Parathyroid adenoma (tissue), 2 donors: ENCODE results near the gene ICE1.

Source experiments
- H2AFZ ChIP-seq: fragments of 300-600 bp; sonication (generic); one replicate; pipeline ENCODE4 v1.7.0; 2017; ENCODE audit warnings: antibody characterized with exemption, mild to moderate bottlenecking
- H3K27ac ChIP-seq: fragments of 300-600 bp; sonication (generic); one replicate; pipeline ENCODE4 v1.7.0; 2017
- H3K27me3 ChIP-seq: fragments of 300-600 bp; sonication (generic); one replicate; pipeline ENCODE4 v1.7.0; 2017; ENCODE audit warnings: low read length; ENCODE audit not compliant: control insufficient read depth, insufficient read depth
- H3K36me3 ChIP-seq: fragments of 300-600 bp; sonication (generic); one replicate; pipeline ENCODE4 v1.7.0; 2017; ENCODE audit warnings: low read length; ENCODE audit not compliant: control insufficient read depth, insufficient read depth
- H3K4me1 ChIP-seq: fragments of 300-600 bp; sonication (generic); one replicate; pipeline ENCODE4 v1.7.0; 2017; ENCODE audit warnings: control low read depth
- H3K4me2 ChIP-seq: fragments of 300-600 bp; sonication (generic); one replicate; pipeline ENCODE4 v1.7.0; 2017; ENCODE audit warnings: low read length
- H3K4me3 ChIP-seq: fragments of 300-600 bp; sonication (generic); one replicate; pipeline ENCODE4 v1.7.0; 2017; ENCODE audit warnings: low read depth, low read length
- H3K79me2 ChIP-seq: fragments of 300-600 bp; sonication (generic); one replicate; pipeline ENCODE4 v1.7.0; 2017; ENCODE audit warnings: control low read depth
- H3K9ac ChIP-seq: fragments of 300-600 bp; sonication (generic); one replicate; pipeline ENCODE4 v1.7.0; 2017; ENCODE audit warnings: mild to moderate bottlenecking
- H3K9me3 ChIP-seq: fragments of 300-600 bp; sonication (generic); one replicate; pipeline ENCODE4 v1.7.0; 2017; ENCODE audit warnings: low read length; ENCODE audit not compliant: control insufficient read depth
- CTCF ChIP-seq: fragments of 300-600 bp; sonication (generic); IDR thresholded peaks from one replicate; pipeline ENCODE4 v1.7.0; 2017; ENCODE audit warnings: antibody characterized with exemption, mild to moderate bottlenecking
- donor health status: primary hyperparathyroidism.

Gene ICE1

GRCh38 chr5:5534333-5534732, 111.9 kb downstream of the ICE1 start:
- no peak overlapping the region for H3K4me3 ChIP-seq
- no peak overlapping the region for H2AFZ ChIP-seq
- H3K4me1 ChIP-seq, result no peaks in the 10 kb centered on the region
- no peak overlapping the region for H3K27ac ChIP-seq
- TF ChIP-seq CTCF, result no peak
- H3K4me2 ChIP-seq, result no peak overlapping the region
- H3K9ac ChIP-seq, result no peak overlapping the region
- no peaks in the 10 kb centered on the region for H3K36me3 ChIP-seq
- no peaks in the 10 kb centered on the region for H3K9me3 ChIP-seq
- no peaks in the 10 kb centered on the region for H3K79me2 ChIP-seq
- no peaks in the 10 kb centered on the region for H3K27me3 ChIP-seq

GRCh38 chr5:5536871-5537270, 114.4 kb downstream of the ICE1 start:
- Histone ChIP-seq H3K79me2 (no peaks in the 10 kb centered on the region), H3K9me3 (no peaks in the 10 kb centered on the region), H3K4me3 (no peak overlapping the region), H3K27ac (no peak overlapping the region), H2AFZ (no peak overlapping the region), H3K9ac (no peak overlapping the region), H3K36me3 (no peaks in the 10 kb centered on the region), H3K27me3 (no peaks in the 10 kb centered on the region), H3K4me1 (no peaks in the 10 kb centered on the region), H3K4me2 (no peak overlapping the region)
- TF ChIP-seq CTCF, result no peak

GRCh38 chr5:5537426-5537825, 114.9 kb downstream of the ICE1 start:
- Histone ChIP-seq H3K79me2 (no peaks in the 10 kb centered on the region), H3K36me3 (no peaks in the 10 kb centered on the region), H3K27ac (no peak overlapping the region), H3K9me3 (no peaks in the 10 kb centered on the region), H3K9ac (no peak overlapping the region), H3K4me2 (no peak overlapping the region), H3K4me3 (no peak overlapping the region), H2AFZ (no peak overlapping the region), H3K4me1 (no peaks in the 10 kb centered on the region), H3K27me3 (no peaks in the 10 kb centered on the region)
- TF ChIP-seq CTCF, result no peak

DNA sequence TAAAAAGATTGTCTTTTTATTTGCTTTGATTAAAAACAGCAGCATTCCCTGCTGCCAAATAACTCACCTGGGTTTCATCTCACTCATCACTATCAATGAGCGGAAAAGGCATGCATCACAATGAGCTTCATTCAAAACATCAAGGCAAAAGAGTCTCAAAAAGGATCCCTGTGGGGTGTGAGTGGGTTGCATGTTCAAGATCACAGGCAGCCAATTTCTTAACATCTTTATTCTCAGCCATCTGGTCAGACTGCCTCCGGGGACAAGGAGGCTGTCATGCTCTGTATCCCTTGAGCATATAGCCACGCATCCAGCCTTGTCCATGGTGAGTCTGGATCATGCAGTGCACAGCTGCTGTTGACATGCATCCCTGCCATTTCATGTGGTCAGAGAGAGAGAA, 117.1 kb downstream of the ICE1 start:
- no peaks in the 10 kb centered on the region for H3K4me1 ChIP-seq
- no peak overlapping the region for H3K4me3 ChIP-seq
- no peak for TF ChIP-seq CTCF
- no peak overlapping the region for H2AFZ ChIP-seq
- H3K4me2 ChIP-seq, result no peak overlapping the region
- no peaks in the 10 kb centered on the region for H3K27me3 ChIP-seq
- H3K79me2 ChIP-seq, result no peaks in the 10 kb centered on the region
- no peak overlapping the region for H3K9ac ChIP-seq
- H3K36me3 ChIP-seq, result no peaks in the 10 kb centered on the region
- H3K27ac ChIP-seq, result no peak overlapping the region
- no peaks in the 10 kb centered on the region for H3K9me3 ChIP-seq
